Lung (tissue), 12 donors: ENCODE results near the gene CRBN. TPM values are rescaled to one million over a fixed set of nuclear protein-coding genes. Genes with fewer than 3 reads are reported as not detected.

Experiments used
- ATAC-seq: fragments of 200-7000 bp; cut with Tn5 transposase; one replicate; pipeline ENCODE4 v1.9.1; 2020; ENCODE audit warnings: moderate number of reproducible peaks; ENCODE audit not compliant: insufficient read depth, low FRiP score
- DNase-seq, 3 donors: peaks; one replicate each; pipeline ENCODE4 v3.0.0-alpha.2; 2013 to 2017
- H3K27ac ChIP-seq, 2 donors: one replicate each; pipeline ENCODE4 v1.5.1; 2013; ENCODE audit warnings: mild to moderate bottlenecking in 2 of 2, moderate library complexity in 2 of 2, control low read depth in 1 of 2, inconsistent platforms in 1 of 2, low read depth in 1 of 2, low read length in 1 of 2
- H3K27me3 ChIP-seq, 3 donors: one replicate each; pipeline ENCODE4 v1.5.1; 2013; ENCODE audit warnings: low read length in 2 of 3; ENCODE audit not compliant: control insufficient read depth in 3 of 3, insufficient read depth in 3 of 3
- H3K36me3 ChIP-seq, 4 donors: one replicate each; pipeline ENCODE4 v1.5.1; 2013; ENCODE audit warnings: low read length in 4 of 4, mild to moderate bottlenecking in 1 of 4, moderate library complexity in 1 of 4; ENCODE audit not compliant: control insufficient read depth in 4 of 4, insufficient read depth in 4 of 4
- H3K4me1 ChIP-seq, 5 donors: one replicate each; pipeline ENCODE4 v1.5.1; 2013; ENCODE audit warnings: low read length in 5 of 5, mild to moderate bottlenecking in 2 of 5, moderate library complexity in 1 of 5; ENCODE audit not compliant: control insufficient read depth in 5 of 5, insufficient read depth in 5 of 5
- H3K4me3 ChIP-seq: one replicate; pipeline ENCODE4 v1.5.1; 2013; ENCODE audit warnings: mild to moderate bottlenecking, control low read depth, moderate library complexity
- H3K9ac ChIP-seq, 2 donors: one replicate each; pipeline ENCODE4 v1.5.1; 2013; ENCODE audit warnings: low read length in 2 of 2, control low read depth in 1 of 2; ENCODE audit not compliant: insufficient read depth in 1 of 2
- H3K9me3 ChIP-seq, 4 donors: one replicate each; pipeline ENCODE4 v1.5.1; 2013; ENCODE audit warnings: low read length in 3 of 4, mild to moderate bottlenecking in 1 of 4, moderate library complexity in 1 of 4; ENCODE audit not compliant: control insufficient read depth in 4 of 4, insufficient read depth in 3 of 4
- WGBS, 2 donors: extraction: QIAGEN DNeasy Blood & Tissue Kit; methylation state at CpG; one replicate each; pipeline ENCODE4 v1.1.7; 2013; 5-methylcytosine and 5-hydroxymethylcytosine counted together
- polyA plus RNA-seq, 2 donors: library from polyadenylated mRNA; stranded (reverse); fragments of 200-250 nt; gene quantifications; one replicate each; pipeline ENCODE4 v1.2.1, GENCODE V29; 2013
- total RNA-seq, 2 donors: library from RNA; depleted of rRNA in 1 of 2; stranded (reverse); fragments of >200 nt in 1 of 2; gene quantifications; one replicate each; pipeline ENCODE4 v1.2.1, GENCODE V29; 2014 to 2021
- TF ChIP-seq, protein P1 (sequence below): IDR thresholded peaks from 2 replicates; pipeline ENCODE4 v1.5.1; 2012; ENCODE audit warnings: mild to moderate bottlenecking; ENCODE audit errors: control extremely low read depth, extremely low read depth
- donor health status: control.
- donor health status: control.
- donor health status: Bipolar disorder and iron deficiency.
- donor health status: healthy.
- donor health status: DM: yes; HTN: yes; CAD: no.

CRBN gene
- total and polyA plus RNA-seq, 4 donors = 20.9 to 132 (median 30.7) TPM

DNA sequence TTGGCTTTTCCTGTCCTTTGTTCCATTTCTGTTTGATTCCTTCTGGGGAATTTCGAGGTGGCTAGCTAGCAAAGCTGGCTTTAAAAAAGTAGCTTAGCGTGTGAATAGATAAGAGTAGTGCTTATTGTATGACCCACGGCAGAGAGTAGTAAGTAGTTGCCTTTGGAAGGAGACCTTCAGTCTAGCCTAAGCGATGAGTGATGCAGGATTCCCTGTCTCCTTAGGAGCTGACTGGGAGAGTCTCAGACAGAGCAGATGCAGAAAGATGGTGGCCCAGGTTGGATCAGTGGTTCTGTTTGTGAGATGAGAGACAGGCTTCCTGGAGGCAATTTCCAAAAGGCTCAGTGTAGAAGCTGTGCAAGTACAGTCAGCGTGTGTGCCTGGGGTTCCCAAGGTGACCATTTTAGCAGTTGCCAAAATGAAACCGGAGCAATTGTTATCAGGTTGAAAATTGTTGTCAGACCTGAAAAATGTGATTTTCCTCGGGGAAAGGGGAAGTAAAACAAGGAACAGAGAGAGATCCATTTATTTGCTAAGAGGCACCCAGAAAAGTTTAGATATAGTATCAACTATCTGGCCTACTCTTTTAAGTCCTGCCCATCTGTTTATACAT is 68.6 kb downstream of the CRBN start:
- Histone ChIP-seq H3K4me1 (peaks cover 0 to 3% (median 0%) of the 10 kb centered on the region in 5 donors), H3K9me3 (peaks cover 0 to 2% (median 0%) of the 10 kb centered on the region in 4 donors), H3K36me3 (no peaks in the 10 kb centered on the region), H3K9ac (peak overlapping the region in 1 of 2 donors; percentile 5), H3K27ac (no peak overlapping the region), H3K27me3 (no peaks in the 10 kb centered on the region), H3K4me3 (no peak overlapping the region)
- peak in 2 of 3 donors; percentile 22 to 39 for DNase-seq
- TF ChIP-seq, protein P1, sequence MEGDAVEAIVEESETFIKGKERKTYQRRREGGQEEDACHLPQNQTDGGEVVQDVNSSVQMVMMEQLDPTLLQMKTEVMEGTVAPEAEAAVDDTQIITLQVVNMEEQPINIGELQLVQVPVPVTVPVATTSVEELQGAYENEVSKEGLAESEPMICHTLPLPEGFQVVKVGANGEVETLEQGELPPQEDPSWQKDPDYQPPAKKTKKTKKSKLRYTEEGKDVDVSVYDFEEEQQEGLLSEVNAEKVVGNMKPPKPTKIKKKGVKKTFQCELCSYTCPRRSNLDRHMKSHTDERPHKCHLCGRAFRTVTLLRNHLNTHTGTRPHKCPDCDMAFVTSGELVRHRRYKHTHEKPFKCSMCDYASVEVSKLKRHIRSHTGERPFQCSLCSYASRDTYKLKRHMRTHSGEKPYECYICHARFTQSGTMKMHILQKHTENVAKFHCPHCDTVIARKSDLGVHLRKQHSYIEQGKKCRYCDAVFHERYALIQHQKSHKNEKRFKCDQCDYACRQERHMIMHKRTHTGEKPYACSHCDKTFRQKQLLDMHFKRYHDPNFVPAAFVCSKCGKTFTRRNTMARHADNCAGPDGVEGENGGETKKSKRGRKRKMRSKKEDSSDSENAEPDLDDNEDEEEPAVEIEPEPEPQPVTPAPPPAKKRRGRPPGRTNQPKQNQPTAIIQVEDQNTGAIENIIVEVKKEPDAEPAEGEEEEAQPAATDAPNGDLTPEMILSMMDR = no peak
- 58 to 65% methylated on average over 7 of the region's 7 CpGs for WGBS, 2 donors
- ATAC-seq = no peak

DNA sequence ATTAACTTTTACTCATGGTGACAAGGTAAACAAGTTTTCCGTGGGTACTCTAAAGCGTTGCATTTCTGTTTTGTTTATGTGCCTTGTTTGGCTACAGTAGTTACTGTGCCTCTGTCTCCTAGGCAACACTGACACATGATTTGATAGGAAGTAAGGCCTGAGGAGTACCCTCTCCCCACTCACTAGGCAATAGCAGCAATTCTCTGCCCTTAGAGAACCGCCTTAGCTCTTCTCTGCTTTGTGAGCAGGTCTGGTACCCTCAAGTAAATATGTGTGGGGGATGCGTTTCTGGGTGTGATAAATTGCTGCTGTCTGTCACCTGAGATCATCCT is 69.2 kb downstream of the CRBN start, which contains the start of gene IL5RA:
Gene IL5RA (minus strand): TSS at position 76 of the 332 bp plus-strand sequence. CDS start 5,390 bp downstream, outside the sequence.
- TF ChIP-seq, protein P1 = no peak
- Histone ChIP-seq H3K9me3 (peaks cover 0 to 2% (median 0%) of the 10 kb centered on the region in 4 donors), H3K27ac (peak within 1 kb of the TSS in 1 of 2 donors; percentile 26), H3K27me3 (no peaks in the 10 kb centered on the region), H3K4me1 (peaks cover 0 to 3% (median 0%) of the 10 kb centered on the region in 5 donors), H3K36me3 (no peaks in the 10 kb centered on the region), H3K9ac (peak within 1 kb of the TSS in 1 of 2 donors; percentile 43), H3K4me3 (no peak within 1 kb of the TSS)
- ATAC-seq (no peak), DNase-seq (peak; percentile 58 to 92 (median 87))
- 42 to 63% methylated on average over 4 of the region's 4 CpGs for WGBS, 2 donors

- Histone ChIP-seq H3K9ac (peak overlapping the region in 1 of 2 donors; percentile 43), H3K27ac (no peak overlapping the region), H3K27me3 (no peaks in the 10 kb centered on the region), H3K4me3 (no peak overlapping the region), H3K9me3 (peaks cover 0 to 2% (median 0%) of the 10 kb centered on the region in 4 donors), H3K36me3 (no peaks in the 10 kb centered on the region), H3K4me1 (peaks cover 0 to 3% (median 0%) of the 10 kb centered on the region in 5 donors)
- TF ChIP-seq, protein P1 = no peak
- WGBS, 2 donors = 48 to 62% methylated on average over 11 of the region's 11 CpGs
- ATAC-seq = peak; percentile 54
- DNase-seq = peak in 1 of 3 donors; percentile 10
Observed at GRCh38 chr3:3109407-3110298, 69.8 kb downstream of the CRBN start.
